ENCODE results near the gene WDR5. TPM values are rescaled to one million over a fixed set of nuclear protein-coding genes. Genes with fewer than 3 reads are reported as not detected.

Gene WDR5
- total and polyA plus RNA-seq, 9 of the 15 experiments (the other 6 are each of a cell fraction or from before 2014, with no cell fraction given): 3.0 to 56.8 (median 38.6) TPM

DNA sequence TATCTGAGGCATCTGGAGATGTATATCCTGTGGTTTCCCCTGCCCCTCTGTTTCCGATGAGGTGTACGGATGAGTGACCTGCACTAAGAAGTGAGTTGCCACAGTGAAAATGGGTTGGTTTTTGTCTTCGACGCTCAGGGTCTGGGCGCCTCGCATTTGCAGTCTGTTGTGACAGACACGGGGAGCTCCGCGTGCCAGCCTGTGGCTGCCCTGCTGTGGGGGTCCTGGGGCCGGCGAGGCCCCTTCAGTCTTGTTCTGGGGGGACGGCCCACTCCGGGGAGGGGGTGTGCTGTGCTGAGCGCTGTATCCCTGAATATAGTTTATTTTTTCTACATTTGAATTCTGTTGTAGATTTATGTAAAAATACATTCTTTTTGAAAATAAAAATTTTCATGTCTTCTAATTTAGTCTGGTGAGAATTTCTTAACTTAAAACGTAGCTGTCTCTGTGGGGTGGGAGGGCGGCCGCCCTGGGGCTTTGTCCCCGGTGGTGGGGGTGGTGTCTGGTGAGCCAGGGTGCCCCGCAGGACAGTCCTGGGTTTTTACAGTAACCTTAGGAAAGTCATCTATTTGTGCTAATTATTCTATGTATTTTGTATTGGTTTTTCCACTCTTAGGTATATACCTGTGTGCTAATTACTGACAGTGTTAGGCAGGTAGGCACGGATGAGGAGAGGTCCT, 23.8 kb downstream of the WDR5 start:
- Histone ChIP-seq H3K4me2 (ENCODE audit: insufficient read depth, low read length) (no peak overlapping the region), H3K4me3 (no peak overlapping the region), H3K79me2 (ENCODE audit: control insufficient read depth, insufficient read depth, low read length) (no peaks in the 10 kb centered on the region), H4K20me1 (replicated peaks; ENCODE audit: control insufficient read depth, insufficient read depth, low read length) (no peaks in the 10 kb centered on the region), H3K36me3 (ENCODE audit: control insufficient read depth, insufficient read depth, low read length) (peaks cover 51% of the 10 kb centered on the region), H3K27ac (ENCODE audit: extremely low read depth, low read depth, low read length) (no peak overlapping the region), H3K9me1 (ENCODE audit: control insufficient read depth, insufficient read depth, low read length) (no peaks in the 10 kb centered on the region), H2AFZ (ENCODE audit: low read depth, low read length) (no peak overlapping the region), H3K27me3 (ENCODE audit: control insufficient read depth in 2 of 2, insufficient read depth in 2 of 2, low read length in 2 of 2) (no peaks in the 10 kb centered on the region), H3K9ac (ENCODE audit: insufficient read depth in 1 of 2, low read depth in 2 of 2, low read length in 2 of 2) (no peak overlapping the region), H3K4me1 (replicated peaks in 1 of 2; ENCODE audit: control insufficient read depth in 2 of 2, insufficient read depth in 2 of 2, low read length in 2 of 2) (peaks cover 0 to 22% of the 10 kb centered on the region in 2 experiments; a peak in 1 of 5 replicates), H3K9me3 (replicated peaks; ENCODE audit: control insufficient read depth, insufficient read depth, low read depth, low read length) (no peaks in the 10 kb centered on the region; the same call in 1 of the 2 replicates)
- BruUV-seq (replicated peaks): no TSS peak
- POLR2A ChIA-PET: interaction anchor here (0.5 kb wide), 1 partner anchor 12 kb away, joined by 3 read pairs; no protein-coding TSS in a partner anchor
- in situ Hi-C loops (cut with MboI) (no loop called here), intact Hi-C loops (cut with micrococcal nuclease) (loop anchor here (10.0 kb wide), 1 partner anchor 1145 kb away; no protein-coding TSS in a partner anchor)
- ATAC-seq (no peak), DNase-seq (ENCODE audit: extremely low read depth in 1 of 4, low spot score in 3 of 4) (no peak), FAIRE-seq (no peak)
- CTCF ChIA-PET (ENCODE audit: low intra/inter-chr PET ratio): no interaction called here
- WGBS (ENCODE audit: insufficient coverage, low coverage, missing lambda C conversion rate): 88% methylated on average over 17 of the region's 20 CpGs
- no peak for TF ChIP-seq SRF (CRISPR knock-in tag; IDR thresholded peaks at IDR 0.05)
- 0 out of 2 replicates have a peak, but pooled peaks have one; percentile 8 for TF ChIP-seq POLR2G (IDR thresholded peaks at IDR 0.05; ENCODE audit: low read depth, low read length)

DNA sequence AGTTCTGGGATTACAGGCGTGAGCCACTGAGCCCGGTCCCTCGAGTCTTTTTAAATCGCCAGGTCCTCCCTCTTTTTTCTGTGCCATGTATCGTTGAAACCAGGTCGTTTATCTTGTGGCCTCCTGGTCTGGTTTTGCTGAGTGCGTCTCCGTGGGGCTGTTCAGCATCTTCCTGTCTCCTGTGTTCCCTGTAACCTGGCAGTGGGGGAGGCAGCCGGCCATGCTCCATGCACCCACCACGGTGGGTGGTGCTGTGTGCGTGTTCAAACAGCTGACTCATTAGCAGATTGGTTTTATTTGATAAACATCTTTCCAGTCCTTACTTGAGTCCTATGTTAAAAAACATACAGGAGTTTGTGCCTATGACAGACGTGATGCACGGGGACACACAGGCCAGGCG, 25.8 kb downstream of the WDR5 start:
- DNase-seq (ENCODE audit: extremely low read depth in 1 of 4, low spot score in 3 of 4) (no peak), ATAC-seq (no peak), FAIRE-seq (no peak)
- Histone ChIP-seq H3K27me3 (ENCODE audit: control insufficient read depth in 2 of 2, insufficient read depth in 2 of 2, low read length in 2 of 2) (no peaks in the 10 kb centered on the region), H3K27ac (ENCODE audit: extremely low read depth, low read depth, low read length) (no peak overlapping the region), H3K4me3 (no peak overlapping the region), H3K9ac (ENCODE audit: insufficient read depth in 1 of 2, low read depth in 2 of 2, low read length in 2 of 2) (no peak overlapping the region), H3K36me3 (ENCODE audit: control insufficient read depth, insufficient read depth, low read length) (peaks cover 32% of the 10 kb centered on the region; the same call in 2 of the 3 replicates), H3K4me2 (ENCODE audit: insufficient read depth, low read length) (no peak overlapping the region), H3K9me1 (ENCODE audit: control insufficient read depth, insufficient read depth, low read length) (no peaks in the 10 kb centered on the region), H3K4me1 (replicated peaks in 1 of 2; ENCODE audit: control insufficient read depth in 2 of 2, insufficient read depth in 2 of 2, low read length in 2 of 2) (peaks cover 3 to 27% of the 10 kb centered on the region in 2 experiments; a peak in 2 of 5 replicates), H2AFZ (ENCODE audit: low read depth, low read length) (no peak overlapping the region), H3K9me3 (replicated peaks; ENCODE audit: control insufficient read depth, insufficient read depth, low read depth, low read length) (no peaks in the 10 kb centered on the region; the same call in 1 of the 2 replicates), H4K20me1 (replicated peaks; ENCODE audit: control insufficient read depth, insufficient read depth, low read length) (no peaks in the 10 kb centered on the region), H3K79me2 (ENCODE audit: control insufficient read depth, insufficient read depth, low read length) (no peaks in the 10 kb centered on the region)
- no TSS peak for BruUV-seq (replicated peaks)
- in situ Hi-C loops (cut with MboI): no loop called here
- intact Hi-C loops (cut with micrococcal nuclease): loop anchor here (10.0 kb wide), 1 partner anchor 1147 kb away; no protein-coding TSS in a partner anchor
- ChIA-PET CTCF (ENCODE audit: low intra/inter-chr PET ratio) (no interaction called here), POLR2A (no interaction called here)
- peak; percentile 30; the same call in 1 of the 2 replicates for TF ChIP-seq TFAP4 (CRISPR knock-in tag; IDR thresholded peaks at IDR 0.05; ENCODE audit: borderline replicate concordance)
- 0 out of 2 replicates have a peak, but pooled peaks have one; percentile 15 for TF ChIP-seq C11orf30 (IDR thresholded peaks at IDR 0.05; ENCODE audit: low read depth)
- no peak for TF ChIP-seq GTF2F1 (IDR thresholded peaks at IDR 0.05; ENCODE audit: low read depth, low read length)
- TF ChIP-seq NONO (IDR thresholded peaks at IDR 0.05; ENCODE audit: low read depth in 2 of 2, low read length in 1 of 2): no peak
- TF ChIP-seq MAFF (IDR thresholded peaks at IDR 0.05; ENCODE audit: low read length): no peak
- no peak for TF ChIP-seq ZBTB49 (CRISPR knock-in tag; IDR thresholded peaks at IDR 0.05; ENCODE audit: borderline replicate concordance)
- 0 out of 2 replicates have a peak, but pooled peaks have one; percentile 14 for TF ChIP-seq NFE2 (IDR thresholded peaks at IDR 0.05; ENCODE audit: low read depth)
- no peak for TF ChIP-seq NUFIP1 (IDR thresholded peaks at IDR 0.05; ENCODE audit: partially characterized antibody)
- 38% methylated on average over 13 of the region's 14 CpGs for WGBS (ENCODE audit: insufficient coverage, low coverage, missing lambda C conversion rate)

Measured in K562 (cell line).